ENCODE data around the gene EHMT1.

The EHMT1 gene

DNA sequence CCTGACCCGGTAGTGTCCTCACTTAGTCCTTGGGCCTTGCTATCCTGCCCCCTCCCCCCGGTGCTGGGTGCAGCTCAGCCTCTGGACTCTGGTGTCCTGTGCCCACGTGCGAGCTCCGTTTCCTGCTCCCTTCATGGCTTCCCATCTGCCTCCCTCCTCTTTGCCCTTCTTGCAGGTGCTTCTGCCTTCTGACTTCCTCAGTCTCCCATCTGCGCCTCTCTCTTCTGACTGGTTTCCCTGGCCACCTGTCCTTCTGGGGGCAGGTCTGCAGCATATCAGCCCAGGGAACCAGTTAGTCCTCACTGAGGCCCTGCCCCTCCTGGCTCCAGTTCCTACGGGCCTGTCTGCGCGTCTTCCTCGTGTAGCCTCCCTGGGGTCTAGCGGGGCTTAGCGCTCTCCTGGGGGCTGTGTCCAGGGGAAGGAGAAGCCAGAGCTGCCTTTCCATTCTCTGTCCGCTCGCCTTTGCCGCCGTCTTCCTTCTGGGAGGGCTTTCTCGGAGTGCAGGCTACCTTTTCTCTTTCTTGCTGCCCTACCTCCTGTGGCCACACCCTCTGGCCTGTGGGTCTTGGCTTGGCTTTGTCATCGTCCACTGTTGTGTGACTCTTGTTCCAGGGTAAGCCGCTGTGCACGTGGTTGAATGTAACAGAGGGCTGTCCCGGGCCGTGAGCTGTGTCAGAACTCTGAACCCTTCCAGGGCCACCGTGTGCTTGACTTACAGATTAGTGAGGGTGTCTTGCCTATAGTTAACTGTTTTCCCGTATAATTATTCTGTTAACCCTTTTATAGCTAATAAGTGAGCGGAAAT lies 51.8 kb downstream of the EHMT1 start:
- TF ChIP-seq, protein P1, sequence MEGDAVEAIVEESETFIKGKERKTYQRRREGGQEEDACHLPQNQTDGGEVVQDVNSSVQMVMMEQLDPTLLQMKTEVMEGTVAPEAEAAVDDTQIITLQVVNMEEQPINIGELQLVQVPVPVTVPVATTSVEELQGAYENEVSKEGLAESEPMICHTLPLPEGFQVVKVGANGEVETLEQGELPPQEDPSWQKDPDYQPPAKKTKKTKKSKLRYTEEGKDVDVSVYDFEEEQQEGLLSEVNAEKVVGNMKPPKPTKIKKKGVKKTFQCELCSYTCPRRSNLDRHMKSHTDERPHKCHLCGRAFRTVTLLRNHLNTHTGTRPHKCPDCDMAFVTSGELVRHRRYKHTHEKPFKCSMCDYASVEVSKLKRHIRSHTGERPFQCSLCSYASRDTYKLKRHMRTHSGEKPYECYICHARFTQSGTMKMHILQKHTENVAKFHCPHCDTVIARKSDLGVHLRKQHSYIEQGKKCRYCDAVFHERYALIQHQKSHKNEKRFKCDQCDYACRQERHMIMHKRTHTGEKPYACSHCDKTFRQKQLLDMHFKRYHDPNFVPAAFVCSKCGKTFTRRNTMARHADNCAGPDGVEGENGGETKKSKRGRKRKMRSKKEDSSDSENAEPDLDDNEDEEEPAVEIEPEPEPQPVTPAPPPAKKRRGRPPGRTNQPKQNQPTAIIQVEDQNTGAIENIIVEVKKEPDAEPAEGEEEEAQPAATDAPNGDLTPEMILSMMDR (IDR thresholded peaks at IDR 0.05; ENCODE audit: unreplicated experiment in 3 of 3), result no peak
- Mint-ChIP-seq H3K36me3 (ENCODE audit: low read depth) (peaks cover 39% of the 10 kb centered on the region), H3K27ac (peak overlapping the region in 1 of 3 experiments; percentile 26), H3K27me3 (ENCODE audit: low read depth) (no peaks in the 10 kb centered on the region), H3K4me1 (peaks cover 67% of the 10 kb centered on the region), H3K4me3 (no peak overlapping the region), H3K9me3 (no peaks in the 10 kb centered on the region)

GRCh38 chr9:137671196-137671538 lies 52.4 kb downstream of the EHMT1 start:
- TF ChIP-seq, protein P1 (IDR thresholded peaks at IDR 0.05; ENCODE audit: unreplicated experiment in 3 of 3), result no peak
- H3K4me3 Mint-ChIP-seq, result no peak overlapping the region
- peaks cover 62% of the 10 kb centered on the region for H3K4me1 Mint-ChIP-seq
- H3K27me3 Mint-ChIP-seq (ENCODE audit: low read depth), result no peaks in the 10 kb centered on the region
- H3K36me3 Mint-ChIP-seq (ENCODE audit: low read depth), result peaks cover 39% of the 10 kb centered on the region
- H3K9me3 Mint-ChIP-seq, result no peaks in the 10 kb centered on the region
- no peak overlapping the region for H3K27ac Mint-ChIP-seq

DNA sequence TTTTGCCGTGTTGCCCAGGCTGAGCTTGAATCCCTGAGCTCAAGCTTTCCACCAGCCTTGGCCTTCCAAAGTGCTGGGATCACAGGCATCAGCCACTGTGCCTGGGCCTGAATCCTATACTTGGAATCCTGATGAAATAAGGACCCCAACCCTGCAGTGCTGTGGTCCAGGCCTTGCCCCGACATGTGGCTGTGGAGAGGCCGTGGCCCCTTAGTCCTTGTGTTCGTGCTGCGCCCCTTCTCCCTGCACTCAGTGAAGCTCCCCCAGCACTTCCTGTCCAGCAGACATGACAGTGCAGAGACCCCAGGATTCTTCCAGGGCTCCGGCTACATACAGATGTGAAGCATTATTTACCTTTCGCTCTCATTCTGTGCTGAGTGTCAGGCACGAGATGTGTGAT lies 52.9 kb downstream of the EHMT1 start:
- H3K27me3 Mint-ChIP-seq (ENCODE audit: low read depth), result no peaks in the 10 kb centered on the region
- H3K27ac Mint-ChIP-seq, result no peak overlapping the region
- no peaks in the 10 kb centered on the region for H3K9me3 Mint-ChIP-seq
- TF ChIP-seq, protein P1 (IDR thresholded peaks at IDR 0.05; ENCODE audit: unreplicated experiment in 3 of 3), result no peak
- H3K36me3 Mint-ChIP-seq (ENCODE audit: low read depth), result peaks cover 39% of the 10 kb centered on the region
- H3K4me3 Mint-ChIP-seq, result no peak overlapping the region
- peaks cover 58% of the 10 kb centered on the region for H3K4me1 Mint-ChIP-seq

DNA sequence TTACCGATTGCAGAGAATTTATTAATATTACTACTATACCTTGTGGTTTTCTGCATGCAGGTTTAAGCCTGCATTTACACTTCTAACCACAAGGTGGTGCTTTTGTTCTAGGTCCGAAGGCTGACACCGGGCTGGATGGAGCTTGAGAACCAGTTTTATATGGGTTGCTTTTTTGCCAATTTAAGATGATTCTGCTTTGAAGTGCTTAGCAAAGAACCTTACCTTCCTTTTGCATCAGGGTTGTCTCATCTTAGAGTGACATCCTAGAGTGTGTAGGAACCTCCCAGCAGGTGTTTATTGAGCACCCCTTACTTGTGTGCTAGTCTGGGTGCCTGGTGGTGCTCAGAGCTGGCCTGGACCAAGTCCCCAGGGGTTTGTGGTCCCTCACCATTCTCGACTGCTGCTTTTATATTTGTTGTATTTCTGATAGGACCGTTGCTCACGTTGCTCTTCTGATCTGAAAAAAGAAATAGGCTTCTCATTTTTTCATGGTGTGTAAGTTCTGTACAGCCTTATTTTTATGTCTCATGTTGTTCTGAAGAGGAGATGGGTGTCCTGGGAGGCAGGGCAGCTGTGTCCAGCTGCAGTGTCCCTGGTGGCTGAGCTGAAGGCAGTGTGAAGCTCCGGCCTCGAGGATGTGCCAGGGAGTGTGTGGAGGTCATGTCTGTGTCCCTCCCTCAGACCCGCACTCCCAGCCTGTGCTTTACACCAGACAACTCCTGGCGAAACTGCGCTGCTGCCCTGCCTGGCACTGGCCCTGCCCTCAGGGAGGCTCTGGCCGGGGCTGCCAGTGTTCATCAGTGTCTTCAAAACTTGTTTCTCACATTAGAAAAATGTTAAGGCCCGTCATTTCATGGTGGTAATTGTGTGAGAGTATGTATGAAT lies 54.3 kb downstream of the EHMT1 start:
- peak overlapping the region in 2 of 3 experiments; percentile 64 to 67 for H3K4me3 Mint-ChIP-seq
- H3K27me3 Mint-ChIP-seq (ENCODE audit: low read depth), result no peaks in the 10 kb centered on the region
- TF ChIP-seq, protein P1 (IDR thresholded peaks at IDR 0.05; ENCODE audit: unreplicated experiment in 3 of 3), result peak; percentile 88 to 96 (median 90)
- no peaks in the 10 kb centered on the region for H3K9me3 Mint-ChIP-seq
- H3K36me3 Mint-ChIP-seq (ENCODE audit: low read depth), result peaks cover 32% of the 10 kb centered on the region
- peaks cover 49% of the 10 kb centered on the region for H3K4me1 Mint-ChIP-seq
- H3K27ac Mint-ChIP-seq, result peak overlapping the region; percentile 79 to 88 (median 82)

- H3K27me3 Mint-ChIP-seq (ENCODE audit: low read depth), result no peaks in the 10 kb centered on the region
- TF ChIP-seq, protein P1 (IDR thresholded peaks at IDR 0.05; ENCODE audit: unreplicated experiment in 3 of 3), result no peak
- H3K27ac Mint-ChIP-seq, result peak overlapping the region; percentile 79 to 88 (median 82)
- no peaks in the 10 kb centered on the region for H3K9me3 Mint-ChIP-seq
- peaks cover 28% of the 10 kb centered on the region for H3K36me3 Mint-ChIP-seq (ENCODE audit: low read depth)
- H3K4me3 Mint-ChIP-seq, result peak overlapping the region; percentile 54 to 67 (median 64)
- peaks cover 47% of the 10 kb centered on the region for H3K4me1 Mint-ChIP-seq
These were observed 55.1 kb downstream of the EHMT1 start for GRCh38 chr9:137673886-137674285.
